ENCODE data around the gene JADE3.
"Not testable (repeated sequence)": the region's sequence is repeated elsewhere in the genome, so short reads cannot be mapped to it uniquely, and the experiment has no call there.

JADE3 gene

GRCh38 chrX:46959985-46960700, 47.9 kb downstream of the JADE3 start:
- H3K27ac ChIP-seq: no peak overlapping the region
- DNase-seq (ENCODE audit: low spot score): no peak
- no peak for TF ChIP-seq CTCF (conservative IDR thresholded peaks at IDR 0.05; ENCODE audit: low read depth)

GRCh38 chrX:46961097-46961496, 48.9 kb downstream of the JADE3 start:
- TF ChIP-seq CTCF (conservative IDR thresholded peaks at IDR 0.05; ENCODE audit: low read depth): no peak
- no peak for DNase-seq (ENCODE audit: low spot score)
- ChIA-PET POLR2A (ENCODE audit: low non-redundant PET) (no interaction called here), CTCF (interaction anchor here (0.8 kb wide), 1 partner anchor 57 kb away, joined by 4 read pairs; no protein-coding TSS in a partner anchor)
- H3K27ac ChIP-seq: no peak overlapping the region

More at GRCh38 chrX:46959985-46960700, 47.9 kb downstream of the JADE3 start:
- POLR2A ChIA-PET (ENCODE audit: low non-redundant PET): no interaction called here
- CTCF ChIA-PET: no interaction called here

GRCh38 chrX:46961574-46962283, 49.5 kb downstream of the JADE3 start:
- no peak for DNase-seq (ENCODE audit: low spot score)
- H3K27ac ChIP-seq: no peak overlapping the region
- CTCF ChIA-PET: interaction anchor here (0.8 kb wide), 1 partner anchor 58 kb away, joined by 4 read pairs; no protein-coding TSS in a partner anchor
- POLR2A ChIA-PET (ENCODE audit: low non-redundant PET): no interaction called here
- TF ChIP-seq CTCF (conservative IDR thresholded peaks at IDR 0.05; ENCODE audit: low read depth): no peak

GRCh38 chrX:46965125-46965758, 53.0 kb downstream of the JADE3 start:
- no peak overlapping the region for H3K27ac ChIP-seq
- POLR2A ChIA-PET (ENCODE audit: low non-redundant PET): no interaction called here
- CTCF ChIA-PET: no interaction called here
- no peak for TF ChIP-seq CTCF (conservative IDR thresholded peaks at IDR 0.05; ENCODE audit: low read depth)
- no peak for DNase-seq (ENCODE audit: low spot score)

GRCh38 chrX:46967547-46967946, 55.3 kb downstream of the JADE3 start:
- ChIA-PET CTCF (no interaction called here), POLR2A (ENCODE audit: low non-redundant PET) (no interaction called here)
- no peak for TF ChIP-seq CTCF (conservative IDR thresholded peaks at IDR 0.05; ENCODE audit: low read depth)
- no peak overlapping the region for H3K27ac ChIP-seq
- DNase-seq (ENCODE audit: low spot score): no peak

GRCh38 chrX:46977046-46977445, 64.8 kb downstream of the JADE3 start:
- H3K27ac ChIP-seq; DNase-seq (ENCODE audit: low spot score); POLR2A ChIA-PET (ENCODE audit: low non-redundant PET): not testable (repeated sequence)
- CTCF ChIA-PET: interaction anchor here (0.6 kb wide), 1 partner anchor 74 kb away, joined by 4 read pairs; no protein-coding TSS in a partner anchor
